Muscle layer of duodenum (tissue), 2 donors: ENCODE results near the gene PIEZO2.

Experiments
- H3K27ac ChIP-seq: one replicate; pipeline ENCODE4 v1.7.0; 2013; ENCODE audit warnings: mild to moderate bottlenecking, low read length
- H3K27me3 ChIP-seq: one replicate; pipeline ENCODE4 v1.7.0; 2013; ENCODE audit warnings: low read depth, mild to moderate bottlenecking, control low read depth, low read length
- H3K36me3 ChIP-seq, 2 donors: one replicate each; pipeline ENCODE4 v1.7.0; 2013; ENCODE audit warnings: low read length in 2 of 2, control low read depth in 1 of 2, mild to moderate bottlenecking in 1 of 2; ENCODE audit not compliant: insufficient read depth in 2 of 2, control insufficient read depth in 1 of 2
- H3K4me1 ChIP-seq, 2 donors: one replicate each; pipeline ENCODE4 v1.7.0; 2013; ENCODE audit warnings: low read length in 2 of 2, mild to moderate bottlenecking in 2 of 2, control low read depth in 1 of 2, moderate library complexity in 1 of 2; ENCODE audit not compliant: insufficient read depth in 2 of 2, control insufficient read depth in 1 of 2
- H3K4me3 ChIP-seq, 2 donors: one replicate each; pipeline ENCODE4 v1.7.0; 2013; ENCODE audit warnings: low read length in 2 of 2, low read depth in 1 of 2, mild to moderate bottlenecking in 1 of 2
- H3K9me3 ChIP-seq, 2 donors: one replicate each; pipeline ENCODE4 v1.7.0; 2013; ENCODE audit warnings: low read length in 2 of 2, control low read depth in 1 of 2, mild to moderate bottlenecking in 1 of 2; ENCODE audit not compliant: control insufficient read depth in 1 of 2
- donor health status: healthy.

The PIEZO2 gene

DNA sequence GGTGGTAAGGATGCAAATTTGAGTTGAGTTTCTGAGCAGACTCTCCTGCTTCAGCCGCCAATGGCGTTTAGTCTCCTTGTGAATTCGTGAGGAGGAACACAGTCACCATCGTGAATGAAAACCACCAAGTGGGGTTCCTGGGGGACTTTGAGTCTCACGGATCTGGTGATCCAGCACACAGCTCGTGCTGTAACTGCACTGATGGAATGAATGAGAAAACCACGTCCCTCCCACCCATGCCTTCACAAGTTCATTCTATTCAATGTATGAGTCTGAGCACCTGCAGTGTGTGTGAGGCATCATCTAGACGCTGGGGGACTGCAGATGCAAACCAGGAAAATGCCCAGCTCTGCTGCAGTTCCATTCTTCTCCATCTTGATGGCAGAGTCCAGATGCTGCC lies 127.9 kb downstream of the PIEZO2 start:
- H3K9me3 ChIP-seq = no peaks in the 10 kb centered on the region
- H3K4me1 ChIP-seq = no peaks in the 10 kb centered on the region
- no peaks in the 10 kb centered on the region for H3K27me3 ChIP-seq
- H3K36me3 ChIP-seq = no peaks in the 10 kb centered on the region
- H3K27ac ChIP-seq = no peak overlapping the region
- H3K4me3 ChIP-seq = no peak overlapping the region

DNA sequence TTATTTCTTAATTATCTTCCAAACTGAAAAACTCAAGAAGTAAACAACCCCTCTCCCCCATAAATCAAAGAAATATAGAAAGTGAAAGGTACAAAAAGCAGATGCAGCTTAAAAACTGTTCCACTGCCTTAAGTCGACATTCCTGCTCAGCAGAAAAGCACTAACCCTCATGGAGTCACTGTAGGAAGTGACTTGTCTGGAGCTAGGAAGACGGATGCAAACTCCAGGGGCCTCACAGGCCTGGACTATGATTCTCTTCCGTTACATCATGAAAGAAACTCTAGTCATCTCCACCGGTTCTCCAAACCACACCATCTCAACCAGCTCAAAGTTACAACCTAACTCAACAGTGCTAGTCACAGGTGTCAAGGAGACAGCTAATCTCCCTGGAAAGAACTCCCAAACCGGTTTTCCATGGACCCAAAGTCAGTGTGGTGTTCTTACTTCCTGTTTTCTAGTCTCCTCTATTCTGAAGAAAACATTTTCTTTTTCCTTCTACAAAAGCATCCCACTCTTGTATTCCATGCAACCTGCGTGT lies 128.4 kb downstream of the PIEZO2 start:
- Histone ChIP-seq H3K27ac (no peak overlapping the region), H3K36me3 (no peaks in the 10 kb centered on the region), H3K9me3 (no peaks in the 10 kb centered on the region), H3K27me3 (no peaks in the 10 kb centered on the region), H3K4me3 (no peak overlapping the region), H3K4me1 (no peaks in the 10 kb centered on the region)

DNA sequence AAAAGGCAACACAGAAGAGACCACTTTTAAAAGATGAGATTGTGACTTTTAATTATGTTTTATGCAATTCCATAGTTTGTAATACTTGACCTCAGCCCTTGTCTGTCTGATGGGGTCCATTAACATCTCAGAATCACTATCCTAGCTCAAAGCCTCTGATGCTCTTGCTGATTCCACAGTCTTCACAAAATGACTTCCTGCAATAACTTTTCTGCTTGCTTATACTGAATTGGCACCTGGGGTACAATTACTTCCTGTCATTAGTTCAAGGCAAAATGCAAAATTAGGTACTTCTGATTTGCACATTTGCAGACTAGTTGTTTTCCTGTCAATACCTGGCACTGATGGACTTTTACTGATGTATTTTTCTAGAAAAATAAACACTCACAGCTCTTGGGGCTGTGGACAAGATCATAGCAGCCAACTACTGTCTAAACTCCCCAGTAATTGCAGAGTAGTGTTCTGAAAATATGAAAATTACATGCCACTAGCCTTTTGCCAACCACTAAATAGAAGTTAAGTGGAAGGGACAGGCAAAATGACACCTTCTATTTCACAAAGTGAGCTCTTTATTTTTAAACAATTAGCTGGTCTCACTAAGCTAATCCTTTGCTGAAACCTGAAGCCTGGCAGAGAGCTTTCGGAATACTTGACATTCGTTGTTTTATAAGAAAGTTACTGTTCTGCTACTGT lies 129.1 kb downstream of the PIEZO2 start:
- H3K36me3 ChIP-seq = no peaks in the 10 kb centered on the region
- H3K9me3 ChIP-seq = no peaks in the 10 kb centered on the region

DNA sequence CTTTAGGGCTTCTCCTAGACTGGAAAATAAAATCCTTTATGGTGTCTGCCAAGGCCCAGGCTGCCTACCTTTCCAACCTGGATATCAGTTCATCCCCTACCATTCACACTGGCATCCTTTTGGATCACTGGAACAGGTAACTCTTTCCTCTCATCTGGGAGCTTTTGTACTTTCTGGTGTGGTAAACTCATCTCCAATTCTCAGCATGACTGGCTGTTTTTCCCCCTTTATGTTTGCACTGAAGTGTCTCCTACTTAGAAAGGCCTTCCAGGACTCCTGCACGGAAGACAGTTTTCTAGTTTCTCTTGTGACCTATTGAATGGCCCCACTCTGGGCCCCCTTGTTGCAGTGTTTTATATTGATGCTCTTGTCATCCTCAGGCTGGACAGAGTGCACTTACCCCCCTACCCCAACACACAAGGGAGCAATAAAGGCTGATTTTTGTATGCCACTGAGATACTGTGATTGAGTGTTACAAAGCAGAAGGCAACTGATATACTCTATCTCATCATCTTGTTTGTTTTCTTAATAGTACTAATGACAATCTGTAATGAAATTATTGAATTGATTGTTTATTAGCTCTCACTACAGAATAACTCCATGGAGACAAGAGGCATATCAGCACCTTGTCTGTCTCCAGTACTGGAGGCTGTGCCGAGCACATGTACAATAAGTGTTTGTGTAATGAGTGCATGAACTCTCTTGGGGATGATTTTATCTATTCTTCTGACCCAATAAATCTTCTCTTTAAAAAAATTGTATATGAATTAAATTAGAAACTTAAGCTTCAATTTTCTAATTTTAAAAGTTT lies 129.9 kb downstream of the PIEZO2 start:
- H3K36me3 ChIP-seq = no peaks in the 10 kb centered on the region
- H3K27me3 ChIP-seq = no peaks in the 10 kb centered on the region
- H3K4me3 ChIP-seq = no peak overlapping the region
- no peaks in the 10 kb centered on the region for H3K4me1 ChIP-seq
- no peak overlapping the region for H3K27ac ChIP-seq
- H3K9me3 ChIP-seq = no peaks in the 10 kb centered on the region

More for the DNA sequence above, 129.1 kb downstream of the PIEZO2 start:
- Histone ChIP-seq H3K27ac (no peak overlapping the region), H3K27me3 (no peaks in the 10 kb centered on the region), H3K4me3 (no peak overlapping the region), H3K4me1 (no peaks in the 10 kb centered on the region)

DNA sequence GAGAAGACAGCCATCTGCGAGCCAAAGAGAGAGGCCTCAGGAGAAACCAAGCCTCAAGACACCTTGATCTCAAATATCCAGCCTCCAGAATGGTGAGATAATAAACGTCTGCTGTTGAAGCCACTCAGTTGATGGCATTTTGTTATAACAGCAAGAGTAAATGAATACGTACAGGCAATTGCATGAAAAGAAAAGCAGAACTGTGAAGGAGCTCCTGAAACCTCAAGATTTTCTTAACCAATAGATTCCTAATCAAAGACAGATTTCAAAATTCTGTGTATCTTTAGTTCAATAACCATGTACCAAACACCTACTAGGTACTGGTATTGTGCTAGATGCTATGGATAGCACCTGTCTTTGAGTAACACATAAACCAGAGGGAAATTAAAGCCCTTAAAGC lies 139.5 kb downstream of the PIEZO2 start:
- Histone ChIP-seq H3K9me3 (no peaks in the 10 kb centered on the region), H3K36me3 (no peaks in the 10 kb centered on the region), H3K27me3 (no peaks in the 10 kb centered on the region), H3K4me3 (no peak overlapping the region), H3K27ac (no peak overlapping the region), H3K4me1 (no peaks in the 10 kb centered on the region)

DNA sequence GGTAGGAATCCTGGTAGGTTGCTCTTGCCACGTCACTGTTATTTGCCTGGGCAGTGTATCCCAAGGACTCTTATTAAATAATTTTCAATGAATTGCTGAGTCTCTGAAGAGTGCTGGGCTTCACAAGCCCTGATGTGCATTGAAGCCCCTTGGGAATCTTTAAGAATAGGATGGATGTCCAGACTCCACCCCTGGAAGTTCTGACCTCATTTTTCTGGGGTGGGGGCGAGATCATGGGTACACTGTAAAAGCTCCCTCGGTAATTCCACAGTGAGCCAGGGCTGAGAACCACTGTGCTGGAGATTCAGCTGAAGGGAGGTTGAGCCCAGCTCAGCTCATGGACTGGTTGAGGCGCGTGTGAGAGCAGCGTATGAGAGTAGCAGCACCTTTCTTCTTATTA lies 140.2 kb downstream of the PIEZO2 start:
- H3K9me3 ChIP-seq = no peaks in the 10 kb centered on the region
- no peak overlapping the region for H3K4me3 ChIP-seq

DNA sequence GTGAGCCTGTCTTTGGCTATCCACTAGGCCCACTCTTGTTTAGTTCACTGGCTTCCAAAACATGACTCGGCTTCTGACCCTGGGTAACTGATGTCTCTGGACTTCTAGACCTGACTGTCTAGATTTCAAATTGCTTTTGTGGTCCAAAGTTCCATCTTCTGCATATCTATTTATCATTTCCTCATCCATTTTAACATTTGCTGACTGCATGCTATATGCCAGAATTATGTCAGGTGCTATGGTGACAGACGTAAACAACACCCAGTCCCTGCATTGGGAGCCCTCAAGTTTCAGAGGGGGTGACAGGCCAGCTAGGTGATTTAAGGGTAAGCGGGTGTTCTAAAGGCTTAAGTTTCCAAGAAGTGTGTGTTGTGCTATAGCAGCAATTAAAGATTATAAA lies 140.9 kb downstream of the PIEZO2 start:
- Histone ChIP-seq H3K4me3 (no peak overlapping the region), H3K36me3 (no peaks in the 10 kb centered on the region), H3K27ac (no peak overlapping the region), H3K9me3 (no peaks in the 10 kb centered on the region), H3K4me1 (no peaks in the 10 kb centered on the region), H3K27me3 (no peaks in the 10 kb centered on the region)

More for the DNA sequence above, 140.2 kb downstream of the PIEZO2 start:
- no peaks in the 10 kb centered on the region for H3K36me3 ChIP-seq
- no peaks in the 10 kb centered on the region for H3K27me3 ChIP-seq
- no peak overlapping the region for H3K27ac ChIP-seq
- no peaks in the 10 kb centered on the region for H3K4me1 ChIP-seq

DNA sequence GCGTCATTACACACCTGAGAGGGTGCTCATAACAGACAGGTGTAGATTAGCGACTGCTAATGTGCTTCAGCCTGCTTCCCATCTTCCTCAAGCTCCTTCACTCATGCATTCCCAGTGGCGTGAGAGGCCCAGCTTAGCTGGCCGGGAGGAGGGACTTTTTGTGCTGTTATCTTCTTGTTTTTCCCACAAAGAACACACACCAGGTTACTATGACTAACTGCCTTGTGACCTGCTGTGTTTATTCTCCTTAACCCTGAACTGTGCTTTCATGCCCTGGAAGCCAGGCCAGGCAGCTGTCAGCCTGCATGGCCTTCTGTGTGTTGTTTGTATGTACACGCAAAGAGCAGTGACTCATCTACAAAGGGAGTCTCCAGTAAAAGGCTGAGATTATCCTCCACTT lies 143.8 kb downstream of the PIEZO2 start:
- Histone ChIP-seq H3K27me3 (no peaks in the 10 kb centered on the region), H3K4me3 (no peak overlapping the region), H3K4me1 (no peaks in the 10 kb centered on the region), H3K9me3 (no peaks in the 10 kb centered on the region), H3K27ac (no peak overlapping the region), H3K36me3 (no peaks in the 10 kb centered on the region)

DNA sequence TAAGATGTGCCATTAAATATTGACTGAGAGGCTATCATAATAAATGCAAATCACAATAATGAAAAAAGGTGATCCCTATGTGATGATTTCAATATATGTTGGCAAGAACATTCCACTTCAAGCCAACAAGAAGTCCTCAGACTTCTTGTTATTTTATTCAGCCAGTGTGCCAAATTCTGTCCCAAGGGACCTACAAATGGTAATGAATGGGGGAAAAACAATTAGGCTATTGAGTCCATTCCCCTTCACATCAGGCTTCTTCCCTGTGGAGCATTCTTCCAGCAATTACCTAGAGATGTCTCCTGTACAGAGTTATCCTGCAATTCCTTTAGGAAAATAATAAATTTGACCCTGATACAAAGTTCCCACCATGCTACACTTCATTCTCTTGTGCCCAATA lies 144.4 kb downstream of the PIEZO2 start:
- Histone ChIP-seq H3K4me3 (no peak overlapping the region), H3K36me3 (no peaks in the 10 kb centered on the region), H3K4me1 (no peaks in the 10 kb centered on the region), H3K27me3 (no peaks in the 10 kb centered on the region), H3K9me3 (no peaks in the 10 kb centered on the region), H3K27ac (no peak overlapping the region)

DNA sequence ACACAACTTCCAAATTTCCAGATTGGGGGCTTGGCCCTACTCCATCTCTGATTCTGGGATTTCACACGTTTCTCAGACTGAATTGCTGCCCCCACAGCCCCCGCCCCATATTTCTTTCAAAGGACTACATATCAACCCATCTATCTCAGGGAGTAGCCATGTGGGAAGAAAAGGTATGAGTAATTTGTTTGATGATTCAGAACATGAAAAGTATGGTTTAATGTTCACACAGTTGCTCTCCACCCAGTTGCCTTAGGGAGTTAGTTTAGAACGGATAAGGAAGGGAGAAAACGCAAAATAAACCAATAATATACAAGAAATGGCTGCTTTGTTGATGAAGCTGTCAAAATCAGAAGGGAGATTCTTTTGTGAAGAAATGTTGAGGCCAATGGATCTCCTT lies 145.1 kb downstream of the PIEZO2 start:
- H3K36me3 ChIP-seq = no peaks in the 10 kb centered on the region
- no peaks in the 10 kb centered on the region for H3K27me3 ChIP-seq
- no peaks in the 10 kb centered on the region for H3K9me3 ChIP-seq
- H3K4me1 ChIP-seq = no peaks in the 10 kb centered on the region
- H3K27ac ChIP-seq = no peak overlapping the region
- H3K4me3 ChIP-seq = no peak overlapping the region

DNA sequence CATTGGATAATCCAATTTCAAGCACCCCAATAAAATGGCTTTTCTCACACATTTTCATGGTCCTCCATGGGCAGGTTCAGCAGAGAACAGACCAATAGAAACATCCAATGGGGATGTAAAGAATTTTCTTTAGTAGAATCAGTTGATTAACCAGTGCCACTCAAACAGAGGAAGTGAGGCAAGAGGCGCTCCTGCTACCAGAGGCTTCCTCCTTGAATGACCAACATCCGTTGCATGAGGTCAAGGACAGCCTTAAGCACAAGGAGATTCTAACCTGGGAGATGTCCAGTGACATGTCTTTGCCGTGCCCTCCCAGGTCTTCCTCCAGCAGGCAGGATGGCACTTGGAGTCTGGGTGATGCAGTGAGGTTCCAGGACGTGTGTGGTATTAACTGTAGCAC lies 146.6 kb downstream of the PIEZO2 start:
- H3K27ac ChIP-seq = no peak overlapping the region
- H3K27me3 ChIP-seq = no peaks in the 10 kb centered on the region
- no peak overlapping the region for H3K4me3 ChIP-seq
- no peaks in the 10 kb centered on the region for H3K36me3 ChIP-seq
- H3K9me3 ChIP-seq = no peaks in the 10 kb centered on the region
- H3K4me1 ChIP-seq = no peaks in the 10 kb centered on the region
